Measurements from ENCODE around the gene ANKS1B.

The ANKS1B gene

DNA sequence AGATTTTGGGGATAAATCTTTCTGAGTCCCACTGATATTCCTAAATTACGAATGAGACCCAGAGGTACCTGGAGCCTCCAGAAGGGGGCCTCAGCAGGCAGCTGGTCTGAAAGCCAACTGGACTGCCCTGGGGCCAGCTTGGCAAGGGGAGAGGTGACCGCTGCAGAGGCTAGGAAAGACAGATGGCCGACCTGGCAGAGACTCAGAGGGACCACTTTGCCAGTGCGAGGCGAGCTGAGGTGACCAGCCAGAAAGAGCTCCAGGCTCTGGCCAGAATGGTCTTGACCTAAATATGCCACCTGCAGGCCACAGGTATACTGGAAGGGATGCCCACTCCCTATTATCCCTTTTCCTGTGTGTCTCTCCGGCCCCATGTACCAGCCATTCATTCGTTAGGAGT is 594.0 kb downstream of the ANKS1B start:
- Histone ChIP-seq H4K20me1 (ENCODE audit: insufficient read depth, low read length, poor library complexity, severe bottlenecking) (no peaks in the 10 kb centered on the region), H3K4me2 (ENCODE audit: low read depth, low read length, poor library complexity, severe bottlenecking) (no peak overlapping the region), H2AFZ (ENCODE audit: low read length) (no peak overlapping the region), H3K79me2 (ENCODE audit: insufficient read depth, low read length) (no peaks in the 10 kb centered on the region), H3K9me3 (ENCODE audit: insufficient read depth, low read depth, low read length) (no peaks in the 10 kb centered on the region), H3K9me2 (replicated peaks; ENCODE audit: low read depth, low read length) (no peaks in the 10 kb centered on the region), H3F3A (ENCODE audit: low read depth) (no peaks in the 10 kb centered on the region), H3K4me3 (ENCODE audit: low read length, poor library complexity, severe bottlenecking) (no peak overlapping the region), H3K27me3 (ENCODE audit: insufficient read depth, low read length, poor library complexity, severe bottlenecking) (no peaks in the 10 kb centered on the region), H3K4me1 (ENCODE audit: insufficient read depth, low read length, poor library complexity, severe bottlenecking) (no peaks in the 10 kb centered on the region), H3K9ac (ENCODE audit: low read depth, low read length, poor library complexity, severe bottlenecking) (no peak overlapping the region), H3K36me3 (ENCODE audit: insufficient read depth, low read length) (no peaks in the 10 kb centered on the region)
- no peak for TF ChIP-seq EZH2phosphoT487 (IDR thresholded peaks at IDR 0.05; ENCODE audit: borderline replicate concordance)
- TF ChIP-seq, protein P1, sequence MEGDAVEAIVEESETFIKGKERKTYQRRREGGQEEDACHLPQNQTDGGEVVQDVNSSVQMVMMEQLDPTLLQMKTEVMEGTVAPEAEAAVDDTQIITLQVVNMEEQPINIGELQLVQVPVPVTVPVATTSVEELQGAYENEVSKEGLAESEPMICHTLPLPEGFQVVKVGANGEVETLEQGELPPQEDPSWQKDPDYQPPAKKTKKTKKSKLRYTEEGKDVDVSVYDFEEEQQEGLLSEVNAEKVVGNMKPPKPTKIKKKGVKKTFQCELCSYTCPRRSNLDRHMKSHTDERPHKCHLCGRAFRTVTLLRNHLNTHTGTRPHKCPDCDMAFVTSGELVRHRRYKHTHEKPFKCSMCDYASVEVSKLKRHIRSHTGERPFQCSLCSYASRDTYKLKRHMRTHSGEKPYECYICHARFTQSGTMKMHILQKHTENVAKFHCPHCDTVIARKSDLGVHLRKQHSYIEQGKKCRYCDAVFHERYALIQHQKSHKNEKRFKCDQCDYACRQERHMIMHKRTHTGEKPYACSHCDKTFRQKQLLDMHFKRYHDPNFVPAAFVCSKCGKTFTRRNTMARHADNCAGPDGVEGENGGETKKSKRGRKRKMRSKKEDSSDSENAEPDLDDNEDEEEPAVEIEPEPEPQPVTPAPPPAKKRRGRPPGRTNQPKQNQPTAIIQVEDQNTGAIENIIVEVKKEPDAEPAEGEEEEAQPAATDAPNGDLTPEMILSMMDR (conservative IDR thresholded peaks at IDR 0.05; ENCODE audit: low read length), result peak; percentile 49

DNA sequence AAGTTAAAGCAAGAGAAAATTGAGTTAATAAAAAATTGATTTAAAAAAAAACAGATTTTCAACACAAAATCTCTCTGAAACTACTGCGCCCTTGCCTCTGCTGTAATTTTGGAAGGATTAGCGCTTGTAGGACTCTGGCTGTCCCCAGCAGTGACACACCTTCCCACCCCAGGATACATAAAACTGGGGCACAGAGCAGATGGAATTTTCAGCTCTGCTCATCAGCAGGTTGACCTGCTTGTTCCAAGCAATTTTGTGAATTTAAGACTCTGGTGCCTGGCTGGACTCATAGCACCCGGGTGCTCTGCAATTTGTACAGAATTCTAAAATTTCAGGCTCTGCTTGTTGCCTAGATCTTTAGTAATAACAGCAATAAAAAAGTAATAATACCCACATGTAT is 595.0 kb downstream of the ANKS1B start:
- no peak overlapping the region for H2AFZ ChIP-seq (ENCODE audit: low read length)
- no peaks in the 10 kb centered on the region for H3K9me2 ChIP-seq (replicated peaks; ENCODE audit: low read depth, low read length)
- H3K79me2 ChIP-seq (ENCODE audit: insufficient read depth, low read length), result no peaks in the 10 kb centered on the region
- no peaks in the 10 kb centered on the region for H3K9me3 ChIP-seq (ENCODE audit: insufficient read depth, low read depth, low read length)
- no peak overlapping the region for H3K4me2 ChIP-seq (ENCODE audit: low read depth, low read length, poor library complexity, severe bottlenecking)
- H3K9ac ChIP-seq (ENCODE audit: low read depth, low read length, poor library complexity, severe bottlenecking), result no peak overlapping the region
- TF ChIP-seq, protein P1 (conservative IDR thresholded peaks at IDR 0.05; ENCODE audit: low read length), result no peak
- no peak for TF ChIP-seq EZH2phosphoT487 (IDR thresholded peaks at IDR 0.05; ENCODE audit: borderline replicate concordance)
- H3F3A ChIP-seq (ENCODE audit: low read depth), result no peaks in the 10 kb centered on the region
- no peaks in the 10 kb centered on the region for H3K36me3 ChIP-seq (ENCODE audit: insufficient read depth, low read length)
- H3K4me3 ChIP-seq (ENCODE audit: low read length, poor library complexity, severe bottlenecking), result no peak overlapping the region
- no peaks in the 10 kb centered on the region for H3K27me3 ChIP-seq (ENCODE audit: insufficient read depth, low read length, poor library complexity, severe bottlenecking)
- no peaks in the 10 kb centered on the region for H4K20me1 ChIP-seq (ENCODE audit: insufficient read depth, low read length, poor library complexity, severe bottlenecking)
- H3K4me1 ChIP-seq (ENCODE audit: insufficient read depth, low read length, poor library complexity, severe bottlenecking), result no peaks in the 10 kb centered on the region

DNA sequence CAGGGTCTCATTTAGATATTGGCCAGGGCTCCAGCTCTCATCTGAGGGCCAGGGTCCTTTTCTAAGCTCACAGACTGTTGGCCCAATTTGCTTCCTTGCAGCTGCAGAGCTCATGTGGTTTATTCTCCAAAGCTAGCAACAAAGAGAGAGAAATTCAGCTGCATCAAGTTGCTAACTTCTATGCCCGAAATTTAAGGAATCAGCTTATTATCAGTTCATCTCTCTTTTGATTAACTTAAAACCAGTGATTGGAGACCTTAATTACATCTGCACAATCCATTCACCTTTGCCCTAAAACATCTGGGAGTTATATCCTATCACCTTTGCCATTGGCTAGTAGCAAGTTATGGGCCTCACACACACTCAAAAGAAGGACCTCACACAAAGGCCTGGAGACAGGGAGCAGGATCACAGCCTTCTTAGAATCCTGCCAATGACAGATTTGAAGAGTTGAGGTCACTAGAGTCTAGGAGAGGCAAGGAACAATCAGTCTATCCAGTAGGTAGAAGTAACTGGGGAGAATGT is 596.0 kb downstream of the ANKS1B start:
- Histone ChIP-seq H2AFZ (ENCODE audit: low read length) (no peak overlapping the region; the same call in 1 of the 2 replicates), H3K79me2 (ENCODE audit: insufficient read depth, low read length) (no peaks in the 10 kb centered on the region), H3K4me1 (ENCODE audit: insufficient read depth, low read length, poor library complexity, severe bottlenecking) (no peaks in the 10 kb centered on the region), H3K9ac (ENCODE audit: low read depth, low read length, poor library complexity, severe bottlenecking) (no peak overlapping the region), H3F3A (ENCODE audit: low read depth) (no peaks in the 10 kb centered on the region), H3K36me3 (ENCODE audit: insufficient read depth, low read length) (no peaks in the 10 kb centered on the region), H4K20me1 (ENCODE audit: insufficient read depth, low read length, poor library complexity, severe bottlenecking) (no peaks in the 10 kb centered on the region), H3K9me2 (replicated peaks; ENCODE audit: low read depth, low read length) (no peaks in the 10 kb centered on the region), H3K4me2 (ENCODE audit: low read depth, low read length, poor library complexity, severe bottlenecking) (no peak overlapping the region), H3K9me3 (ENCODE audit: insufficient read depth, low read depth, low read length) (no peaks in the 10 kb centered on the region), H3K4me3 (ENCODE audit: low read length, poor library complexity, severe bottlenecking) (no peak overlapping the region), H3K27me3 (ENCODE audit: insufficient read depth, low read length, poor library complexity, severe bottlenecking) (no peaks in the 10 kb centered on the region)
- TF ChIP-seq, protein P1 (conservative IDR thresholded peaks at IDR 0.05; ENCODE audit: low read length), result no peak
- TF ChIP-seq EZH2phosphoT487 (IDR thresholded peaks at IDR 0.05; ENCODE audit: borderline replicate concordance), result no peak
